ENCODE data around the gene RPLP1. TPM values are rescaled to one million over a fixed set of nuclear protein-coding genes. Genes with fewer than 3 reads are reported as not detected.

RPLP1 gene
- total RNA-seq, 1 donor from 2014 or later: 1,296 TPM

DNA sequence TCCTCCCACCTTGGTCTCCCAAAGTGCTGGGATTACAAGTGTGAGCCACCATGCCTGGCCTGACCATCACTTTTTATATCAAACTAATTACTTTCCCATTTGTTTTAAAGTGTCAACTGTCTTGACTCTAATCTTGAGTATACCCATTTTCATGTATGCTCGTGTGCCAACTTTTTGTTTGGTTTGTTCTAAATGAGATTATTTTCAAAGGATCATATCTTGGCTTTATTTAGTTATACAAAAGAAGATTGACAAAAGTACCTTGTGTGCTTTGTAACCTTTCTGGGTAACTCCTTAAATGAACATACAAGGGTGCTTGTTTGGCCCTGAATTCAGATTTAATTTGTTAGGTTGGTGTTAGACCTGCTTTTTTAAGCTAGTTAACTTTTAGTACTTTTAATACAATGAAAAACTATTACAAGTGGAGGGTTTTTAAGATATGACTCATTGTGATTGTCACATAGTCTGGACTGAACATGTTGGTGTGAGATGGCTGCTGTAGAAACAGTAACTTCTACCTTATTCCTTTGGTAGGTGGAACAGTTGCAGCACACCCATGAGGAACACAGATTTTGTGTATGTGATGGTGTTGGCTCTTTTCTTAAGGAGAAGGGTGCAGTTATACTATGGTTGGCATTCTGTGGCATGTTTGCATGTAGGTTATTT, 27.7 kb upstream of the RPLP1 start:
- Mint-ChIP-seq H3K4me1 (peaks cover 4% of the 10 kb centered on the region), H3K27me3 (ENCODE audit: low read depth) (no peaks in the 10 kb centered on the region), H3K9me3 (no peaks in the 10 kb centered on the region), H3K4me3 (no peak overlapping the region), H3K27ac (no peak overlapping the region), H3K36me3 (peaks cover 24% of the 10 kb centered on the region)
- DNase-seq (ENCODE audit: low spot score in 2 of 2, unreplicated experiment in 2 of 2): no peak
- no peak for TF ChIP-seq CTCF (IDR thresholded peaks at IDR 0.05; ENCODE audit: unreplicated experiment)

GRCh38 chr15:69433831-69434230, 18.8 kb upstream of the RPLP1 start:
- Mint-ChIP-seq H3K27ac (no peak overlapping the region), H3K4me3 (no peak overlapping the region), H3K9me3 (no peaks in the 10 kb centered on the region), H3K4me1 (no peaks in the 10 kb centered on the region), H3K27me3 (ENCODE audit: low read depth) (no peaks in the 10 kb centered on the region), H3K36me3 (peaks cover 37% of the 10 kb centered on the region)
- no peak for TF ChIP-seq CTCF (IDR thresholded peaks at IDR 0.05; ENCODE audit: unreplicated experiment)
- no peak for DNase-seq (ENCODE audit: low spot score in 2 of 2, unreplicated experiment in 2 of 2)

- DNase-seq (ENCODE audit: low spot score in 2 of 2, unreplicated experiment in 2 of 2): no peak
- Mint-ChIP-seq H3K4me3 (no peak overlapping the region), H3K9me3 (no peaks in the 10 kb centered on the region), H3K36me3 (peaks cover 33% of the 10 kb centered on the region), H3K4me1 (no peaks in the 10 kb centered on the region), H3K27ac (no peak overlapping the region), H3K27me3 (ENCODE audit: low read depth) (no peaks in the 10 kb centered on the region)
- TF ChIP-seq CTCF (IDR thresholded peaks at IDR 0.05; ENCODE audit: unreplicated experiment): no peak
Observed at GRCh38 chr15:69434238-69434637, 18.4 kb upstream of the RPLP1 start.

GRCh38 chr15:69434679-69435078, 17.9 kb upstream of the RPLP1 start:
- Mint-ChIP-seq H3K4me1 (no peaks in the 10 kb centered on the region), H3K9me3 (no peaks in the 10 kb centered on the region), H3K27me3 (ENCODE audit: low read depth) (no peaks in the 10 kb centered on the region), H3K36me3 (peaks cover 36% of the 10 kb centered on the region), H3K27ac (no peak overlapping the region), H3K4me3 (no peak overlapping the region)
- no peak for DNase-seq (ENCODE audit: low spot score in 2 of 2, unreplicated experiment in 2 of 2)
- TF ChIP-seq CTCF (IDR thresholded peaks at IDR 0.05; ENCODE audit: unreplicated experiment): no peak

- no peak for TF ChIP-seq CTCF (IDR thresholded peaks at IDR 0.05; ENCODE audit: unreplicated experiment)
- H3K4me1 Mint-ChIP-seq: no peaks in the 10 kb centered on the region
- no peaks in the 10 kb centered on the region for H3K27me3 Mint-ChIP-seq (ENCODE audit: low read depth)
- H3K4me3 Mint-ChIP-seq: no peak overlapping the region
- no peaks in the 10 kb centered on the region for H3K9me3 Mint-ChIP-seq
- no peak overlapping the region for H3K27ac Mint-ChIP-seq
- peaks cover 40% of the 10 kb centered on the region for H3K36me3 Mint-ChIP-seq
- DNase-seq (ENCODE audit: low spot score in 2 of 2, unreplicated experiment in 2 of 2): no peak
Observed at GRCh38 chr15:69435985-69436384, 16.6 kb upstream of the RPLP1 start.

GRCh38 chr15:69436951-69437350, 15.7 kb upstream of the RPLP1 start:
- H3K36me3 Mint-ChIP-seq: peaks cover 36% of the 10 kb centered on the region
- no peak overlapping the region for H3K27ac Mint-ChIP-seq
- no peaks in the 10 kb centered on the region for H3K27me3 Mint-ChIP-seq (ENCODE audit: low read depth)
- no peaks in the 10 kb centered on the region for H3K9me3 Mint-ChIP-seq
- no peak overlapping the region for H3K4me3 Mint-ChIP-seq
- DNase-seq (ENCODE audit: low spot score in 2 of 2, unreplicated experiment in 2 of 2): no peak
- no peaks in the 10 kb centered on the region for H3K4me1 Mint-ChIP-seq
- no peak for TF ChIP-seq CTCF (IDR thresholded peaks at IDR 0.05; ENCODE audit: unreplicated experiment)
